GM23338 (cell line): Measurements from ENCODE around the gene WDR27.

Experiments used
- CTCF ChIP-seq, 2 experiments: fragments of 200-600 bp in 1 of 2; sonication (generic) in 1 of 2; conservative IDR thresholded peaks; 2 replicates each; pipeline versions ENCODE4 v1.5.1 to v1.6.1; 2016 to 2017; ENCODE audit warnings: antibody characterized with exemption in 2 of 2, low read depth in 2 of 2, mild to moderate bottlenecking in 2 of 2, moderate library complexity in 1 of 2
- EZH2 ChIP-seq: fragments of 200-600 bp; sonication (generic); IDR thresholded peaks from one replicate; pipeline ENCODE4 v1.8.0; 2017; ENCODE audit warnings: antibody characterized with exemption, mild to moderate bottlenecking, low read depth; ENCODE audit not compliant: unreplicated experiment

GRCh38 chr6:169536446-169537170 lies 165.2 kb downstream of the WDR27 start:
- TF ChIP-seq CTCF (conservative IDR thresholded peaks at IDR 0.05; ENCODE audit: low read depth in 2 of 2) = no peak
- no peak for TF ChIP-seq EZH2
